ENCODE results near the gene DYRK1B.

The DYRK1B gene

GRCh38 chr19:39845933-39846677 is 12.1 kb upstream of the DYRK1B start, which contains the start of gene FBL:
Gene FBL (minus strand): TSS chr19:39846379. CDS start chr19:39846300, 79 bp downstream.
- H3K4me1 ChIP-seq (ENCODE audit: control extremely low read depth in 1 of 4, control insufficient read depth in 4 of 4, insufficient read depth in 4 of 4, low read length in 3 of 4): peaks cover 15 to 45% (median 36%) of the 10 kb centered on the region in 4 experiments
- no peaks in the 10 kb centered on the region for H3K36me3 ChIP-seq (ENCODE audit: control insufficient read depth in 4 of 4, insufficient read depth in 4 of 4, low read length in 3 of 4)
- no peaks in the 10 kb centered on the region for H3K27me3 ChIP-seq (replicated peaks in 2 of 5; ENCODE audit: control insufficient read depth in 4 of 5, insufficient read depth in 5 of 5, low read length in 4 of 5)
- peak; percentile 89 to 95 (median 91) for DNase-seq
- POLR2A ChIA-PET: interaction anchor here (0.5 to 1.0 kb wide), 2 partner anchors 53 to 1355 kb away, joined by 3 read pairs; no protein-coding TSS in a partner anchor
- under 1% methylated on average over 54 of the region's 57 CpGs for WGBS (ENCODE audit: insufficient coverage)
- peak within 1 kb of the TSS; percentile 67 to 82 for H3K27ac ChIP-seq (ENCODE audit: insufficient read depth in 1 of 2, low read depth in 1 of 2, low read length in 2 of 2, poor library complexity in 1 of 2, severe bottlenecking in 2 of 2)
- CTCF ChIA-PET: interaction anchor here (0.9 to 6.9 kb wide), 7 partner anchors 10 to 173 kb away, joined by 3 to 89 read pairs (median 4); partner anchors contain the start of genes DYRK1B and PSMC4
- peak within 1 kb of the TSS; percentile 38 to 93 (median 74) for H3K4me3 ChIP-seq (ENCODE audit: control insufficient read depth in 1 of 7, extremely low read depth in 1 of 7, insufficient read depth in 4 of 7, low read depth in 2 of 7, low read length in 6 of 7)
- no peaks in the 10 kb centered on the region for H3K9me3 ChIP-seq (ENCODE audit: control extremely low read depth in 1 of 5, control insufficient read depth in 4 of 5, insufficient read depth in 2 of 5, low read depth in 1 of 5, low read length in 4 of 5)

- peaks cover 15 to 45% (median 36%) of the 10 kb centered on the region in 4 experiments for H3K4me1 ChIP-seq (ENCODE audit: control extremely low read depth in 1 of 4, control insufficient read depth in 4 of 4, insufficient read depth in 4 of 4, low read length in 3 of 4)
These were observed 11.6 kb upstream of the DYRK1B start for GRCh38 chr19:39845584-39845932.

DNA sequence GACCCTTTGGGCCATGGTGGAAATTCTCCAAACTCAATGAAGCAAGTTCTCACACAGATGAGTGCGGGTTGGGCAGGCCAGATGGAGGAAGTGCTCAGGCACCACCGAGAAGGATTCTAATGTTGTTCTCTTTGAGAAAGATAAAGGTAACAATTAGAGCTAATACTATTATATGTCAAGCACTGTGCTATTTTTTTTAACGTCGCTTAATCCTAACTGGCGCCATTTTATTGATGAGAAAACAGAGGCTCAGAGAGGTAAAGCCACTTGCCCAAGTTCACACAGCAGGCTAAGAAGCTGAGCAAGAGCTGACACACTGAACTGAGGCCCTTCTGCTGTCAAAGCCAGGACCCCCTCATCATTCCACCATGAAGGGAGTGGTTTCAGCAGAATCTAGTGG is 11.2 kb upstream of the DYRK1B start:
- no peaks in the 10 kb centered on the region for H3K27me3 ChIP-seq (replicated peaks in 2 of 5; ENCODE audit: control insufficient read depth in 4 of 5, insufficient read depth in 5 of 5, low read length in 4 of 5)
- ChIA-PET POLR2A (interaction anchor here (1.0 to 2.3 kb wide), 2 partner anchors 12 to 53 kb away, joined by 3 to 8 read pairs; partner anchors contain the start of gene DYRK1B), CTCF (interaction anchor here (0.5 to 6.9 kb wide), 9 partner anchors 9 to 557 kb away, joined by 3 to 89 read pairs (median 4); partner anchors contain the start of gene DYRK1B)
- H3K4me1 ChIP-seq (ENCODE audit: control extremely low read depth in 1 of 4, control insufficient read depth in 4 of 4, insufficient read depth in 4 of 4, low read length in 3 of 4): peaks cover 15 to 45% (median 36%) of the 10 kb centered on the region in 4 experiments
- peak overlapping the region in 1 of 2 experiments; percentile 22 for H3K27ac ChIP-seq (ENCODE audit: insufficient read depth in 1 of 2, low read depth in 1 of 2, low read length in 2 of 2, poor library complexity in 1 of 2, severe bottlenecking in 2 of 2)
- peak in 1 of 3 donors; percentile 19 for DNase-seq
- H3K9me3 ChIP-seq (ENCODE audit: control extremely low read depth in 1 of 5, control insufficient read depth in 4 of 5, insufficient read depth in 2 of 5, low read depth in 1 of 5, low read length in 4 of 5): no peaks in the 10 kb centered on the region
- 57% methylated on average over 3 of the region's 5 CpGs for WGBS (ENCODE audit: insufficient coverage)
- H3K4me3 ChIP-seq (ENCODE audit: control insufficient read depth in 1 of 7, extremely low read depth in 1 of 7, insufficient read depth in 4 of 7, low read depth in 2 of 7, low read length in 6 of 7): peak overlapping the region; percentile 38 to 93 (median 74)
- peaks cover 0 to 5% (median 1%) of the 10 kb centered on the region in 4 experiments for H3K36me3 ChIP-seq (ENCODE audit: control insufficient read depth in 4 of 4, insufficient read depth in 4 of 4, low read length in 3 of 4)

More at GRCh38 chr19:39845584-39845932, 11.6 kb upstream of the DYRK1B start:
- H3K27me3 ChIP-seq (replicated peaks in 2 of 5; ENCODE audit: control insufficient read depth in 4 of 5, insufficient read depth in 5 of 5, low read length in 4 of 5): no peaks in the 10 kb centered on the region
- no peaks in the 10 kb centered on the region for H3K9me3 ChIP-seq (ENCODE audit: control extremely low read depth in 1 of 5, control insufficient read depth in 4 of 5, insufficient read depth in 2 of 5, low read depth in 1 of 5, low read length in 4 of 5)
- ChIA-PET POLR2A (interaction anchor here (1.0 to 2.3 kb wide), 2 partner anchors 12 to 53 kb away, joined by 3 to 8 read pairs; partner anchors contain the start of gene DYRK1B), CTCF (interaction anchor here (0.5 to 6.9 kb wide), 7 partner anchors 11 to 556 kb away, joined by 3 to 89 read pairs (median 4); partner anchors contain the start of gene DYRK1B)
- 0% methylated on average over 16 of the region's 17 CpGs for WGBS (ENCODE audit: insufficient coverage)
- peak overlapping the region; percentile 38 to 93 (median 74) for H3K4me3 ChIP-seq (ENCODE audit: control insufficient read depth in 1 of 7, extremely low read depth in 1 of 7, insufficient read depth in 4 of 7, low read depth in 2 of 7, low read length in 6 of 7)
- peaks cover 0 to 4% (median 0%) of the 10 kb centered on the region in 4 experiments for H3K36me3 ChIP-seq (ENCODE audit: control insufficient read depth in 4 of 4, insufficient read depth in 4 of 4, low read length in 3 of 4)
- no peak for DNase-seq
- peak overlapping the region; percentile 67 to 82 for H3K27ac ChIP-seq (ENCODE audit: insufficient read depth in 1 of 2, low read depth in 1 of 2, low read length in 2 of 2, poor library complexity in 1 of 2, severe bottlenecking in 2 of 2)

GRCh38 chr19:39843919-39844793 is 10.2 kb upstream of the DYRK1B start:
- DNase-seq: peak; percentile 56 to 77 (median 68)
- WGBS (ENCODE audit: insufficient coverage): 80% methylated on average over 2 of the region's 4 CpGs
- peak overlapping the region in 3 of 7 experiments; percentile 89 to 93 (median 92) for H3K4me3 ChIP-seq (ENCODE audit: control insufficient read depth in 1 of 7, extremely low read depth in 1 of 7, insufficient read depth in 4 of 7, low read depth in 2 of 7, low read length in 6 of 7)

GRCh38 chr19:39842693-39843435 is 8.9 kb upstream of the DYRK1B start:
- Histone ChIP-seq H3K36me3 (ENCODE audit: control insufficient read depth in 4 of 4, insufficient read depth in 4 of 4, low read length in 3 of 4) (peaks cover 2 to 28% (median 24%) of the 10 kb centered on the region in 4 experiments), H3K27me3 (replicated peaks in 2 of 5; ENCODE audit: control insufficient read depth in 4 of 5, insufficient read depth in 5 of 5, low read length in 4 of 5) (no peaks in the 10 kb centered on the region), H3K9me3 (ENCODE audit: control extremely low read depth in 1 of 5, control insufficient read depth in 4 of 5, insufficient read depth in 2 of 5, low read depth in 1 of 5, low read length in 4 of 5) (no peaks in the 10 kb centered on the region), H3K4me1 (ENCODE audit: control extremely low read depth in 1 of 4, control insufficient read depth in 4 of 4, insufficient read depth in 4 of 4, low read length in 3 of 4) (peaks cover 15 to 45% (median 36%) of the 10 kb centered on the region in 4 experiments), H3K4me3 (ENCODE audit: control insufficient read depth in 1 of 7, extremely low read depth in 1 of 7, insufficient read depth in 4 of 7, low read depth in 2 of 7, low read length in 6 of 7) (no peak overlapping the region), H3K27ac (ENCODE audit: insufficient read depth in 1 of 2, low read depth in 1 of 2, low read length in 2 of 2, poor library complexity in 1 of 2, severe bottlenecking in 2 of 2) (no peak overlapping the region)
- POLR2A ChIA-PET: interaction anchor here (0.5 to 2.3 kb wide), 4 partner anchors 9 to 315 kb away, joined by 3 to 8 read pairs (median 4); partner anchors contain the start of gene DYRK1B
- DNase-seq: no peak
- CTCF ChIA-PET: interaction anchor here (0.6 to 6.9 kb wide), 18 partner anchors 9 to 323 kb away, joined by 3 to 89 read pairs (median 6); partner anchors contain the start of gene DYRK1B
- 89% methylated on average over 7 of the region's 7 CpGs for WGBS (ENCODE audit: insufficient coverage)

More at GRCh38 chr19:39843919-39844793, 10.2 kb upstream of the DYRK1B start:
- H3K27me3 ChIP-seq (replicated peaks in 2 of 5; ENCODE audit: control insufficient read depth in 4 of 5, insufficient read depth in 5 of 5, low read length in 4 of 5): no peaks in the 10 kb centered on the region
- H3K9me3 ChIP-seq (ENCODE audit: control extremely low read depth in 1 of 5, control insufficient read depth in 4 of 5, insufficient read depth in 2 of 5, low read depth in 1 of 5, low read length in 4 of 5): no peaks in the 10 kb centered on the region
- H3K36me3 ChIP-seq (ENCODE audit: control insufficient read depth in 4 of 4, insufficient read depth in 4 of 4, low read length in 3 of 4): peaks cover 1 to 16% (median 11%) of the 10 kb centered on the region in 4 experiments
- ChIA-PET POLR2A (interaction anchor here (1.0 to 2.3 kb wide), 2 partner anchors 11 to 52 kb away, joined by 3 to 8 read pairs; partner anchors contain the start of gene DYRK1B), CTCF (interaction anchor here (0.8 to 6.9 kb wide), 20 partner anchors 8 to 302 kb away, joined by 3 to 89 read pairs (median 4); partner anchors contain the start of gene DYRK1B)
- H3K4me1 ChIP-seq (ENCODE audit: control extremely low read depth in 1 of 4, control insufficient read depth in 4 of 4, insufficient read depth in 4 of 4, low read length in 3 of 4): peaks cover 15 to 45% (median 36%) of the 10 kb centered on the region in 4 experiments
- no peak overlapping the region for H3K27ac ChIP-seq (ENCODE audit: insufficient read depth in 1 of 2, low read depth in 1 of 2, low read length in 2 of 2, poor library complexity in 1 of 2, severe bottlenecking in 2 of 2)

- POLR2A ChIA-PET: no interaction called here
- 95% methylated on average over 4 of the region's 4 CpGs for WGBS (ENCODE audit: insufficient coverage)
- CTCF ChIA-PET: interaction anchor here (0.6 to 6.9 kb wide), 2 partner anchors 51 to 996 kb away, joined by 3 to 89 read pairs; no protein-coding TSS in a partner anchor
- Histone ChIP-seq H3K27me3 (replicated peaks in 2 of 5; ENCODE audit: control insufficient read depth in 4 of 5, insufficient read depth in 5 of 5, low read length in 4 of 5) (no peaks in the 10 kb centered on the region), H3K36me3 (ENCODE audit: control insufficient read depth in 4 of 4, insufficient read depth in 4 of 4, low read length in 3 of 4) (peaks cover 5 to 45% (median 40%) of the 10 kb centered on the region in 4 experiments), H3K4me1 (ENCODE audit: control extremely low read depth in 1 of 4, control insufficient read depth in 4 of 4, insufficient read depth in 4 of 4, low read length in 3 of 4) (peaks cover 11 to 36% (median 28%) of the 10 kb centered on the region in 4 experiments), H3K9me3 (ENCODE audit: control extremely low read depth in 1 of 5, control insufficient read depth in 4 of 5, insufficient read depth in 2 of 5, low read depth in 1 of 5, low read length in 4 of 5) (no peaks in the 10 kb centered on the region), H3K4me3 (ENCODE audit: control insufficient read depth in 1 of 7, extremely low read depth in 1 of 7, insufficient read depth in 4 of 7, low read depth in 2 of 7, low read length in 6 of 7) (no peak overlapping the region), H3K27ac (ENCODE audit: insufficient read depth in 1 of 2, low read depth in 1 of 2, low read length in 2 of 2, poor library complexity in 1 of 2, severe bottlenecking in 2 of 2) (no peak overlapping the region)
- DNase-seq: no peak
These were observed 7.1 kb upstream of the DYRK1B start for GRCh38 chr19:39841041-39841440.
